Glomerular visceral epithelial cell (primary cell): ENCODE measurements around the gene SIL1.
"Not testable (repeated sequence)": the region's sequence is repeated elsewhere in the genome, so short reads cannot be mapped to it uniquely, and the experiment has no call there.

Experiments
- DNase-seq: peaks from one replicate; pipeline ENCODE4 v3.0.0-alpha.2; 2016; ENCODE audit errors: extremely low spot score

The SIL1 gene

DNA sequence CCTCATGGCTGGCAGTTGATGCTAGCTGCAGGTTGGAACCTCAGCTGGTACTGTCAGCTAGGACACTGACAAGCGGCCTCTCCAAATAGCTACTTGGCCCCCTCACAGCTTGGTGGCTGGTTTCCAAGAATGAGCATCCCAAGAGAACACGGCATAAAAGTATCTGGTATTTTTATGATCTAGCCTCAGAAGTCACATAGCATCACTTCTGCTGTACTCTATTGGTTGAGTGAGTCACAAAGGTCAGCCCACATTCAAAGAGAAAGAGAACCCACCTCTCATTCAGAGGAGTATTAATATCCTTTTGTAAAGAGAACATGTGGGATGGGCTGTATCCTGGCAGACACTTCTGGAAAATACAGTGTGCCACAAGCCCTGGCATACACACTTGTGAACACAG, 6.0 kb upstream of the SIL1 start:
- DNase-seq: no peak

DNA sequence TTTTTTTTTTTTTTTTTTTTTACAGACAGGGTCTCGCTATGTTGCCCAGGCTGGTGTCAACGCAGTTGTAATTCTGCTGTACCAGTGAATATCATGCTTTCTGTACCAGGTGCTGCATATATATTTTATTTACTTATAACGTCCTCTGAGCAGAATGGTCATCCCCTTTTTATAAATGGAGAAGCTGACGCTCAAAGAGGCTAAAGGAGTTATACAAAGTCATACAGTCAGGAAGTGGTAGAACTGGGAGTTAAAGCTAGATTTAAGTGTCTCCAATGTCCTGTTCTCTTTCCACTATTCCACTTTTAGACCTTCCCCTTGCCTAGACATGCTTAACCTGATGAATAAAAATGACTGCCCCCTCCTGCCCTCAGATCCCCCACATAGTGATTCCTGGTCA, 1.2 kb upstream of the SIL1 start:
- no peak for DNase-seq

DNA sequence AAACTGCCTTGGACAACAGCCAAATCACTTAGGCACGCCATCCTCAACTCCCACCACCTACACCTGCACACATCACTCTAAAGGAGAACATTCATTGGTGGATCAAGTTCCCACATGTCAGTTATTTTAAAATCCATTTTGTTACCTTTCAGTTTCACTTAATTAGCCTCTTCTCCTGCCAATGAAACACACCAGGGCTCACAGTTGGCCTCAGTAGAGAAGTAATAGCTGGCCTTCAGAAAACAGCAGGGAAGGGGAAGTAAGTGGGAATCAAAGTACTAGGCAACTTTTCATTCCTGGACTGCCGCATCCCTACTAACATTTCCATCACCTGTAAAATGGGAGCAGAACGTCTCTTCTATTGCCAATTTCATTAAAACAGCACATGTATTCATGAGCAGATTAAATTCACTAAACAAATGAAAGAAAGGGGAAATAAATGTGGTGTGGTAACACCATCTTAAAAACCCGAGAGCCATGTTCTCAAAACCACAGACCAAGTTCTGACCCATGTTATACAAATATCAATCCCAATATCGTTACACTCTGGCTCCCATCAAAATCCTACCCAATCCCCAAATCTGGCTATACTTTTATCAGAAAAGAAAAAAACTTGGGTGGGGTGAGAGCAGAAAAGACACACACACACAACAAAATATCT, 1.7 kb downstream of the SIL1 start:
- DNase-seq: no peak

DNA sequence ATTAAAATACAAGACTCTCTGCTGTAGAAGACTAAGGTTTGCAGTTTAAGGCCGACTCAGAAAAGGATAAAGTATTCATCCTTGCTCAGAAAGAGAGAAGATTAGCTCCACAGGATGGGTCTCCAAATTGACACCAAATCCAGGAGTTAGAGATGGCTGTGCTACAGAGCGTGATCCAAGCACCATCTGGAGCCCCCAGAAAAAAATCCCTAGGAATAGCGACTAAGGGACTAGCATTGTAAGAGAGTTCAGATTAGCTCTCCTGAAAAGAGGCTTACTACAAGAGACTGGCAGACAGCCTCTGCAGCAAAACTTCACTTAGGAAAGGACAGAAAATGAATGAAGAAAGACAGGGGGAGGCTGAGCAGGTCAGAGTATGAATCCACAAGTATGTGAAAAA, 3.7 kb downstream of the SIL1 start:
- no peak for DNase-seq

DNA sequence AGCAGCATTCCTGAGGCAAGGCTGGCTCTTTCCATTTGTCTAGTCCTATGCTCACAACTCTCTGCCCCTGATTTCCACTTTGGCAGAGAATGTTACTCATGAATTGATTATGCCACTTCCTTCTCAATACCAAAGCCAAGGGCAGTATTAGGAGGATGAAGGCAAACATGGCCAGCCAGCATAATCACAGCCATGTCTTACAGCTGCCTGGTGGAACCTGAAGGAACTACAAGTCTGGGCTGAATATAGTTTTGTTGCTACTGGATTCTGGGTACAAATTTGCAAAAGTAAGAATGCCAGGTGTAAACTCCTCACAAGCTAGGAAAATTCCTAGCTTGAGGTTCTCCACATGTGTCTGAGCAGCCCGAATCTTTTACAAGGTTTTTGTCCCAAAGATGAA, 4.2 kb downstream of the SIL1 start:
- no peak for DNase-seq

DNA sequence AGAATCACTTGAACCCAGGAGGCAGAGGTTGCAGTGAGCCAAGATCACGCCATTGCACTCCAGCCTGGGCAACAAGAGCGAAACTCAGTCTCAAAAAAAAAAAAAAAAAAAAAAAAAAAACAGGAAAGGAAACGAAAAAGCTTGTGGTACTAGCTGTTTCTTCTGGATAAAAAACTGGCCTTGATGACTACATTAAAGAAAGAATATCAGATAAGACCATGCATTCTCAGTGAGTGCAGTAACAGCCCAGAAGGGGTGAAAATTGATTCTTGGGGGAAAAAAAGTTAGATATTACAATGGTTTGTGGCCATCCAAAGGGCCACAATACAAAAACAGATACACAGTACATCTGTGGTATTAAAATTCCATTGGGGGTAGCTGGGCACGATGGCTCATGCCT, 5.3 kb downstream of the SIL1 start:
- not testable (repeated sequence) for DNase-seq

DNA sequence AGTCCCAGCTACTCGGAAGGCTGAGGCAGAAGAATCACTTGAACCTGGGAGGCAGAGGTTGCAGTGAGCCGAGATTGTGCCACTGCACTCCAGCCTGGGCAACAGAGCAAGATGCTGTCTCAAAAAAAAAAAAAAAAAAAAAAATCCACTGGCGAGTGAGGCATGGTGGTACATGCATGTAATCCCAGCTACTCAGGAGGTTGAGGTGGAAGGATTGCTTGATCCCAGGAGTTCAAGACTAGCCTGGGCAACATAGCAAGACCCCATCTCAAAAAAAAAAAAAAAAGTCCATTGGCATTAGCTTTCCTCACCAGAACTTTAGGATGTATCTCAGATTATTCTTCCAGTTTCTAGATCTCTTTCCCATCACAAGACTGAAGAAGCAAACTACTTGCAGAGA, 6.2 kb downstream of the SIL1 start:
- not testable (repeated sequence) for DNase-seq

DNA sequence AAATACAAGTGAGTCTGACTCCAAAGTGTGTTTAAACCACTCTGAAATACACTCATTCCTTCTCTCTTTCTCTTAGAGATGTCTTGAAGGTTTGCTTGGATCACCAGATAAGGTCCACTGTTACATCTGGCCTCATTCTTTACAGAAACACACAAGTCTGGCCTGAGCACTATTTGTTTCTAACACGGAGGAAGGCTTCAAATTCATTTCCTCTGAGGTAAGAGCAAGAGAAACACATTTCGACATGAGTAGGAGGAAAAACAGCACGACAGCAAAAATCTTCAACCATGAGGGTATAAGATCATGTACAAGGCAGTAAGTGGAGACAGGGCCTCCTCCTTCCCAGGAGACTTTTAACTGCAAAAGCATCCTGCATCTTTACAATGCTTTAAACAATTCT, 8.0 kb downstream of the SIL1 start:
- DNase-seq: no peak

DNA sequence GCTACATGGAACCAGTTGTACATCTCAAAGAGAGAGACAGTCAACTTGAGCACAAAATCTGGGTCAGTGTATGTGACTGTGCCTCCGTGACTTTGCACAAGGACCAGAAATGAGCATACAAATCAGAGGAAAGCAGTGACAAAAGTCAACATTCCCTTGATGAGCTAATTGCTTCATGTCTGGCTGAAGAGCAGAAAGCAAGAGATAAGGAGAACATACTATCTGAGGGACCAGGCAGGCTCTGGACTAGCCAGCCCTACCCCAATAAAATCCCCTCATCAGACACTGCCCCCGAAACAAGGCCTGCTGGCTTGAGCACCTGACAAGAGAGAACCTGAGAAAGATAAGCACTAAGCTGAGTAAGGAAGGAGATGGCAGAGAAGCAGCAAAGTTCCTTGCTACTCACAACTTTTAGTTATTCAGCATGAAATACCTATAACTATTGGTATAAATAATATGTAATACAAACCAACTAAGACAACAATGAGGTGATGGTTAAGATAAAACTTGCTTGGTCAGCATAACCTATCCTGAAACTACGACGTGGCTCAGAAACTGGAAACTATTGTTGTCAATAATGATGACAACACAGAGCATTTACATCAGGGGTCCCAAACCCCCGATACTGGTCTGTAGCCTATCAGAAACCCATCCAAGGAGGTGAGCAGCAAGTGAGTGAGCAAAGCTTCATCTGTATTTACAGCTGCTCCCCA, 9.5 kb downstream of the SIL1 start:
- DNase-seq: no peak

DNA sequence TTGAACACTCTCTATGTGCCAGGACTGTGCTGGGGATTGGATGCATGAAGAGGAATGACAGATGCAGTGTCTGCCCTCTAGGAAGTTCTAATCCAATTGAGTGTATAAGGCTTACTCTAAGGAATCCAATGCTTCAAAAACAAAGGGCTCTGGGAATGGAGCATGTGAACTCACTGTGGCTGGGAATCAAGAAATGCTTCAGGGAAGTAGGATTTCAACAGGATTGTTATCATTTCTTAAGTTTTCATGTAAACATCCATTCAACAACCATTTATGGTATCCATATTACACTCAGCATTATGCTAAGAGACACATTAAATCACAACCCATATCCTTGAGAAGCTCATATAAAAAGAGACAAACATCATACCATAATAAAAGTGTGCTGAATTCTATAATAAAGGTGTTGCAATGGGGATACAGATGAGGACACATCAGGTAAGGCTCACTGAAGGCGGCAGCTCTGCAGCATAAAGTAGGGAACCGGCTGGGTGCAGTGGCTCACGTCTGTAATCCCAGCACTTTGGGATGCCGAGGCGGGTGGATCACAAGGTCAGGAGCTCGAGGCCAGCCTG, 11.3 kb downstream of the SIL1 start:
- no peak for DNase-seq

DNA sequence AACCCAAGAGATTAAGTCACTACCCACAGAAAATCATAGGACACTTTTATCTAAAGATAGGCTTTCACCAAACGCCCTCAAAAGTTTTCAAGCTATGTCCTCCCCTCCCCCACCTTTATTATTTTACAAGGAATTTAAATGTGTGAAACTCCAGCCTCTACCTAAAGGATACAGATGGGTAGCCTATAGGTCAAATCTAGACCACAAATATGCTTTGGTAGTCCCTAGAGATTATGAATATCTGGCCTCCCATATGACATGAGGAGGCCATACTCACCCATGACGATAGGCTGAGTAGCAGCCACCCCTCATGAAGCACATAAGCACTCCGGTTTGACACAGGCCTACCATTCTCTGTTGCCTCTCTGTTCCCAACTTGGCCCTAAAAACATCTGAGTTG, 11.9 kb downstream of the SIL1 start:
- DNase-seq: no peak

DNA sequence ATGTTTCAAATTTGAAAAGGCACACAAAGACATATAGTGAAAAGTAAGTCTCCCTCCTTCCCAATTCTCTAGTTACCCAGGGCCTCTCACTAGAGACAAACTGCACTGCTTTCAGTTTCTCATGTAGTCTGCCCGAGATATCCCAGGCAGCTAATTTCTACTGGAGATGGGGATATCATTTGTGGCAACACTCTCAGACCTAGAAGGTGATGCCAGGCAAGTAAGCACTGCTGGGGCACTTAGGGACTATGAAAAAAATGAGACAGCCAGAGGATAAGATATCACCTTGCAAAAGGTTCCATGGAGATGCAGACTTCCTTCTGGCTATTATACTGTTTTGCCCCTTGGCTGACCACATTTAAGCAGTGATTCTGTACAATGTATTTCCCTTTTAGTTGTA, 12.6 kb downstream of the SIL1 start:
- no peak for DNase-seq

DNA sequence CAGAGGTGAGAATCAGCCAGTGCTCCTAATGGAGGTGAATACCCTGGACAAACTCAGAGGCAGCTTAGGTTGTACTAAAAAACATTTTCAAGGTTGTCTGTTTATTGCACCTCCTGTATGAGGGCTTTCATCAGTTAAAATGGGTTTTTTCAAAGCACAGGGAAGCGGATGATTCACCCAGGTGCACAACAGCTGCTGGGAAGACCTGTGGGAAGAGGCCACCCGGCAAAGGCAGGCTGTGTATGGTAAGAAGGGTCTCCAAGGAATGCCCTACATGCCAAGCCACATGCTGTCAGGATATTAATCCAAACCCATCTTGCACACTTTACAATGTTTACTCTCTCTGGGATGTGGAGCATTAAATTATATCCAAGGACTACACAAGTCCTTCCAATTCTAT, 14.7 kb downstream of the SIL1 start:
- no peak for DNase-seq

DNA sequence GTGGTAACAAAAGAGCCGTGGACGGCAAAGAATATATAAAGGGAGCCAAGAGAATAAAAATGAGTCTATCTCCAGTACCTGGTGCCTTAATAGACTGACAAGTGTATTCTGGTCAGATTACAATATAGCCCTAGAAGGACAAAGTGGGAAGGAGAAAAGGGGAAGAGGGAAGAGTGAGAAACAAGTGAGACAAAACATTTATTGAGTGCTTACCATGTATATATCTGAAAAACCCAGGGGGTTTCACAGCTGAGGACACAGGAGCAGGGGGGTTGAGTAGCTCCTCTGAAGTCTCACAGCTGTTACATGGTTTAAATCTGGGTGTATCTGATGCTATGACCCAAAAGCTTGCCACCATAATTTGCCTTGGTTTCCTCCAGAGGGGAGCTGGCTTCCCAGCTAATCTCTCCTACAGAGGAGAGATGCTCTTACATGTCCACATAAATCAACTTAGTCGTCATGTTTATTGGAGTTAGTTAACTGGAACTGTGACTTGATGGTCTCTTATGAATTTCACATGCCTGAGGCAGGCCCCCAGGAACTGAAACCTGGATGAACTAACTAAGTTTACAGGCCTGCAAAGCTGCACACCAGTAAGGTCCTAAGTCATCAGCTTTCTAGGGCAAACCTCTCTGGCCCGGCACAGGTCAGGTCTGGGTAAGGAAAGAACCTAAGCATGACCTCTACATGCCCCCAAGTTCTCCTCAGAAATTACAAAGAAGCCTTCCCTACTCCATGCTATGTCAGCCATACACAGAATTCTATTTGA, 15.5 kb downstream of the SIL1 start:
- no peak for DNase-seq

DNA sequence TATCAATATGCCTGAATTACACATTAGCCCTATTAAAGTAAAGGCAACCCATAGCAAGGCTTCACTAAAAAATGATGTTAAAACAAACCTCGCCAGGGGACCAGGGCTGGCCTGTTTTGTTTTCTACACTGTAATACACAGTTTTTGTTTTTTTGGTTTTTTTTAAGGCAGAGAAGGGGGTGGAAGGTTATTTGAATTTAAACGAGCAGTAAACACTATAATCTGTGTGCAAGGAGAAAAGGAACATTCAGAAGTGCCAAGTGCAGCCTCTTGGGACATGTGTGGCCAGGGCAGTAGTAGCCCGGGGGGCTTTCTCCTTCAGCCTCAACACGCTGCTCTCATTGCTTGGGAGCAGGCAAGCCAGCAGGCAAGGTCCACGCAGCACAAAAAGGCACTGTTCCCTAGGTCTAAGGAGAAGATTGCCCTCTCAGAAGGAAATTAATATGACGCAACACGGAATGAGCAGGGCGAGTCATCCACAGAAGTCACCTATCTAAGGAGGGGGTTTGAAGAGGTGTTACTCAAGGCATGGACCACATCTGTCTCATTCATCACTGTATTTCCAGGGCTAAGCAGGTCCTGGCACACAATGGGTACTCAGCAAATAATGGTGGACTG, 16.2 kb downstream of the SIL1 start:
- DNase-seq: peak; percentile 49

DNA sequence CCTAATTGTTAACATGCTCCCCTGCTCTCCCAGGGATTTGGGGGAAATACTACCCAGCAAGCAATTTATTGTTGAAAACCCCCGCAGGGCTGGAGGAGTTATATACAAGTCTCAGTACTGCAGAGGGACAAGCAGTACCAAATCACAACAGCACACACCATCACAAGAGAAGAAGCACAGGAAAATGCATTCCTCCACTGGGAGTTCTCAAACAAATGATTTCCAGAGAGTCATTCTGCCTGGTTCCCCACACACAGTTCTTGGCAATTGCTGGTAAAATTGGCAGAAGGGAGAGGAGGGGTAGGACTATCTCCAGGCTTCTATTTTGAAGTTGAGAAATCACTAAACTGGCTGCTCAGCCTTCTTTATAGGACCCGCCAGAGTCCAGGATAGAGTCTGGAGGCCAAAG, 16.8 kb downstream of the SIL1 start:
- DNase-seq: no peak

DNA sequence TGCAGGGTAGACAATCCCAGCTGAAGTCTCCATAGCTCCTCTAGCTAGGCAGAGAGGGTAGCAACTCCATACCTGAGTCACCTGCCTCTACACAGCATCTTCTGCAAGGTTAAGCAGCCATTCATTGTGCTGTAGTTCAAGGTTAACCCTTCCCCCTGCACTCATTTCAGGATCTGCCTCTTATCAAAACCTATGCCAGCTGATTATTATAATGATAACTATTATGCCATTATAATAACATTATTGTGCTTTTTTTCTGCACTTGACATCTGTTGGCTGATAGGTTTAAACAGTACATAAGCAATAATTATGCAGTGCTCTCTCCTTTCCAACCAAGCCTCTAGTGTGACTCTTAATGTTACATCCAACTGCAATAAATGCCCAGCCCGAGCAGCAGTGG, 17.3 kb downstream of the SIL1 start:
- DNase-seq: no peak

DNA sequence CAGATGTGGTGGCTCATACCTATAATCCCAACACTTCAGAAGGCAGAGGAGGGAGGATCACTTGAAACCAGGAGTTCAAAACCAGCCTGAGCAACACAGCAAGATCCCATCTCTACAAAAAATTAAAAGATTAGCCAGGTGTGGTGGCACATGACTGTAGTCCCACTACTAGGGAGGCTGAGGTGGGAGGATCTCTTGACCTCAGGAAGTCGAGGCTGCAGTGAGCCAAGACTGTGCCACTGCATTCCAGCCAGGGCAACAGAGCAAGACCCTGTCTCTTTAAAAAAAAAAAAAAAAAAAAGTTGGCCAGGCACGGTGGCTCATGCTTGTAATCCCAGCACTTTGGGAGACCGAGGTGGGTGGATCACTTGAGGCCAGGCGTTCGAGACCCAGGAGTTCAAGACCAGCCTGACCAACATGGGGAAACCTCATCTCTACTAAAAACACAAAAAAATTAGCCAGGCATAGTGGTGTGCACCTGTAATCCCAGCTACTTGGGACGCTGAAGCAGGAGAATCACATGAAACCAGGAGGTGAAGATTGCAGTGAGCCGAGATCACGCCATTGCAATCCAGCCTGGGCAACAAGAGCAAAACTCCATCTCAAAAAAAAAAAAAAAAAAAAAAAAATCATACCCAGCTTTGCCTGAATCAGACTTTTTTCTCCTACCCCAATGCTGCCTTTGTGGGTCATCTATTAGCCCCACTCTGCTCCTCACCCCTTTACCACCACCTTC, 18.2 kb downstream of the SIL1 start:
- not testable (repeated sequence) for DNase-seq

DNA sequence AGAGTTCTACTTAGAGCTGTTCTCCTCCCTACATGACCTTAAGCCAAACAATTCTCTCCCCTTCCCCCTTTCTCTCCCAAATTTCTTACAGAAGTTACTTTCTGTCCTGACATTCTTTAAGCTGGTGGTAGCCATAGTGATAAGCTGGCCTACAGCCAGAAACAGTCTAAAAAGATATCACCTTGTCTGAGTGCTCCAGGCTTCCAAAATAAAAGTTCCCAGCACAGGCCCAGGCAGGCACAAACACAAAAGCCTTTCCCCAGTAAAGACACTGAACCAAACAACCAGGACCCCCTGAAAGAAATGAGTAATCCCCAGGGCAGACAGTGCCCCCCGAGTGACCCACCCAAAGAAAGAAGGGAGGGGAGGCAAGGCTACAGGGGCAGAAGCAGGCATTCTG, 19.2 kb downstream of the SIL1 start:
- DNase-seq: peak; percentile 36

DNA sequence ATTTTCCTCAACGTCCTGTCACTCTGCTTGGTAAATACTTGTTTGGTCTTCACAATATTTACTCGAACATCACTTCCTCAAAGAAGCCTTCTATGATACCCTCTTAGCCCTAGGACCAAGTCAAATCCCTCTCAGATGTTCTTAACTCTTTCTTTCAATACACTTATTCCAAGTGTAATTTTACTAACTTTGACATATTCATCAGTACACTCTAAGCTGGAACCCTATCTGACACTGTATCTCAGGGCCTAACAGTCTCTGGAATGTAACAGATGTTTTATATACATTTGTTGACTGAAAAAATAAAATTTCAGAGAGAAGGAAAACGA, 19.6 kb downstream of the SIL1 start:
- DNase-seq: no peak

DNA sequence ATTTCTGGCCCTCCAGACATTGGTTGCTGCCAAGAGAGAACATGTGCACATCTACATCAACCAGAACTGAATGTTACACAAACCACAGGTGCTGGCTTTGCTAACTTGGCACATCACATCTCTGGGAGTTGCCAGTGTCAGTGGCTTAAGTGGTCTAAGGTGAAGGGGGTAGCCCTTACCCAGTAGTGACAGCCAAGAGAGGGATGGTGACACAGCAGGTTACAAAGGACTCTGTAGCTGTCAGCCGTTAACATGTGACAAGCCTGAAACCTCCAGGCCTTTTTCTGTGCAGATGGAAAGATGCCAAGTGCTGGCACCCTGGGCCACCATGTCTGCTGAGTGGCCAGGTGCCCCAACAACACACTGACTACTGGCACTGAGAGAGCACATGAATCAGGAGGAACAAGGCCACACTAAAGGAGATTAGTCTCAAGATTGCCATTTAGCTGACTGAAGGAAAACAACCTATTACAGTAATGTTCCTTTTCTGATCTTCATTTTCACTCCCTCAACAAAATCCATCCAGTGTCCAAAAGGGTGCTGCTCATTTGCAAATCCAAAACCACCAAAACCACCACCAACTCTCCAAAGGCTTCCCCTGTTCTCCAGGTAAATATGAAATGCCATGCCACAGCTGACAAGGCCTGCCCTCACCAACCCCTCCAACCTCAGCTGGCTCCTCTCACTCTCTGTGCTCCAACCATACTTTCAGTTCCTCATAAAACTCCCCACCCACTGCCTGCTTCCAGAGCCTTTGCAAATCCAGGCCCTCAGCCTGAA, 20.2 kb downstream of the SIL1 start:
- DNase-seq: no peak
